Rectal smooth muscle tissue (tissue), 1 donor: ENCODE data around the gene KSR2.
"Not testable (repeated sequence)": the region's sequence is repeated elsewhere in the genome, so short reads cannot be mapped to it uniquely, and the experiment has no call there.

Experiments used
- H3K27ac ChIP-seq: one replicate; pipeline ENCODE4 v1.7.0; 2013; ENCODE audit warnings: low read depth, low read length, inconsistent platforms
- H3K27me3 ChIP-seq: one replicate; pipeline ENCODE4 v1.7.0; 2013; ENCODE audit warnings: low read length; ENCODE audit not compliant: control insufficient read depth, insufficient read depth
- H3K36me3 ChIP-seq: one replicate; pipeline ENCODE4 v1.7.0; 2013; ENCODE audit warnings: low read length; ENCODE audit not compliant: control insufficient read depth, insufficient read depth
- H3K4me1 ChIP-seq: one replicate; pipeline ENCODE4 v1.7.0; 2013; ENCODE audit warnings: low read length; ENCODE audit not compliant: control insufficient read depth, insufficient read depth
- H3K4me3 ChIP-seq: one replicate; pipeline ENCODE4 v1.7.0; 2013; ENCODE audit warnings: low read length
- H3K9ac ChIP-seq: one replicate; pipeline ENCODE4 v1.7.0; 2013; ENCODE audit warnings: low read length

KSR2 gene

DNA sequence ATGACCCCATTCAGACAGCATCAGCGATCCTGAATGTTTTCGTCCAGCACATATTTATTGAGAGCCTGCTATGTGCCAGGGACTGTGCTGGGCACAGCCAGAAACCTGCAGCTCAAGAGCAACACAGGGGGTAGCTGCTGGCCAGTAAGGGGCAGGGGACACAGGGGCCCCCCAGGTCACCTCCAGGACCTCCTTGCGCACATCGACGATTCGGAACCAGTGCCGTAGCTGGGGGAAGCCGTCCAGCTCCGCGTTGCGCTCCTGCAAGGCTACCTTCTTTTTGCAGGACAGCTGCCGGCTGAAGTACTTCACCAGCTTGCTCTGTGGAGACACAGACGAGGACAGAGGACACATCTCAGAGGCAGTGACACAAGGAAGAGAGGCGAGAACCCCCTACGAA, 108.7 kb downstream of the KSR2 start:
- Histone ChIP-seq H3K27ac (no peak overlapping the region), H3K27me3 (no peaks in the 10 kb centered on the region), H3K4me1 (no peaks in the 10 kb centered on the region), H3K9ac (no peak overlapping the region), H3K36me3 (no peaks in the 10 kb centered on the region), H3K4me3 (no peak overlapping the region)

DNA sequence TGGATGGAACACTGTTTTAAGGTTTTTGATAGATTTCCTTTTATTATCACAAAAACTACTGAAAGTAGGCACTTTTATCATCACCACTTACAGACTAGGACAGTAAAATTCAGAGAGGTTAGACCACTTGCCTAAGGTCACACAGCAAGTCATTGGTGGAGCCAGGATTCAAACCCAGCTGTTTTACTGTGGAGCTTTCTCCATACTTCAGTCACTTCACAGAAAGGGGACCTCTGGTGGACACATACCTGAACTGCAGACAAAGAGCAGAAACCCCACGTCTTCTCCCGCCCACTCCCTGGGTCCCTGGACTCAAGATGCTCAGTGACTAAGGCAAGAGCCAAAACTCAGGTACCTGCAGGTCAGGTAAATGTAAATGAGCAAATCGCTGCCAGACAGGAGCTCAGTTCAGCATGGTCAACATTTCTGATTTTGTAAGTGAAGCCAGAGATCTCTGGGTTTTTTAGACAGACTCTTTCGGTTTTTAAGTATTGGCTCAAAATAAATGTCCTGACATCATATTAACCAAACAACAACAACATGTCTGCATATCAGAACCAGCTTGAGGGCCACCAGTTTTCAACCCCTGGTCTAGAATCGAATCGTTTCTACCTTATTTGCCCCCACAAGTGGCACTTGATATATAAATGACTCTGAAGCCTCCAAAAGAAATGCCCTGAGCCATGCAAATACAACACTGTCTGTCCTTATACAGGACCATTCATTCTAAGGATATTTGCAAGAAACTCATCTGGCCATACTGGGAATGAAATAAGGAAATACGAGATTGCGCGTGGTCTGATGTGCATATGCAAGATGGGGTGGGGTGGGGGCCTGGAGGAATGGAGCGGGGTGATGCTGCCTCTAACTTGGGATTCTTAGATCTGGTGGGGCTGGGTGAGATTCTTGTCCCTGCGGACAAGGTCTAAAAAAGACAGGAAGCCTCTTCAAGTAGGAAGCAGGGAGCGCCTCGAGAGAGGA, 110.9 kb downstream of the KSR2 start:
- no peak overlapping the region for H3K4me3 ChIP-seq
- H3K9ac ChIP-seq = no peak overlapping the region
- H3K36me3 ChIP-seq = no peaks in the 10 kb centered on the region
- no peaks in the 10 kb centered on the region for H3K4me1 ChIP-seq
- no peaks in the 10 kb centered on the region for H3K27me3 ChIP-seq
- H3K27ac ChIP-seq = no peak overlapping the region

DNA sequence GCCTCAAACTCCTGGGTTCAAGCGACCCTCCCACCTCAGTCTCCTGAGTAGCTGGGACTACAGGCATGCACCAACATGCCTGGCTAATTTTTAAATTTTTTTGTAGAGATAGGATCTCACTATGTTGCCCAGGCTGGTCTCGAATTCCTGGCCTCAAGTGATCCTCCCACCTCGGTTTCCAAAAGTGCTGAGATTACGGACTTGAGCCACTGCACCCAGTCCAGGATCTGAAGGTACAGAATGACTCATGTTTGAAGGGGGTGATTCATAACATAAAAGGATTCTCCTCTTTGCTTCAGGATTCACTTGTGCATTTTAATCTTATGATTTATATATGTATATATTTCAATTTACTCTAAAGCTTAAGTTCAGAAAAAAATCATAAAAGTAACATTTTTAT, 111.7 kb downstream of the KSR2 start:
- not testable (repeated sequence) for H3K27ac ChIP-seq, H3K36me3 ChIP-seq, H3K9ac ChIP-seq

DNA sequence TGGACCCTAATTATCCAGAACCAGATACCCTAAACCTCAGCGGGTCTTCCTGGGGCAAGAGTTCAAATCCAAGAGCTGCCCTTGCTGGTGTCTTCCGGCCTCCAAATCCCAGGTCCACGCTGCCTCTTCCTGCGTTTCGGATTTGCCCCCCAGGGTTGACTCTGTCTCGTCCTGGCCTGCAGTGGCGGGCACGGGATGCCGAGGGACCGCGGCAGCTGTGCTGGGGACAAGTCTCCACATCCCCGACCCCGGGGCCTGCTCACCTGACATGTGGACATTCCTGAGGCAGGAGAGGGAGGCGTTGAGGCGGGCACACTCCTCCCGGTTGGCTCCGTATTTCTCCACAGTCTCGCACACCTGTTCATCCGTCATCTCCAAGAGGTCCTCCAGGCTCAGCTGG, 113.6 kb downstream of the KSR2 start:
- Histone ChIP-seq H3K27me3 (peaks cover 2% of the 10 kb centered on the region), H3K9ac (no peak overlapping the region)

More for the DNA sequence above, 111.7 kb downstream of the KSR2 start:
- not testable (repeated sequence) for H3K27me3 ChIP-seq, H3K4me3 ChIP-seq, H3K4me1 ChIP-seq

DNA sequence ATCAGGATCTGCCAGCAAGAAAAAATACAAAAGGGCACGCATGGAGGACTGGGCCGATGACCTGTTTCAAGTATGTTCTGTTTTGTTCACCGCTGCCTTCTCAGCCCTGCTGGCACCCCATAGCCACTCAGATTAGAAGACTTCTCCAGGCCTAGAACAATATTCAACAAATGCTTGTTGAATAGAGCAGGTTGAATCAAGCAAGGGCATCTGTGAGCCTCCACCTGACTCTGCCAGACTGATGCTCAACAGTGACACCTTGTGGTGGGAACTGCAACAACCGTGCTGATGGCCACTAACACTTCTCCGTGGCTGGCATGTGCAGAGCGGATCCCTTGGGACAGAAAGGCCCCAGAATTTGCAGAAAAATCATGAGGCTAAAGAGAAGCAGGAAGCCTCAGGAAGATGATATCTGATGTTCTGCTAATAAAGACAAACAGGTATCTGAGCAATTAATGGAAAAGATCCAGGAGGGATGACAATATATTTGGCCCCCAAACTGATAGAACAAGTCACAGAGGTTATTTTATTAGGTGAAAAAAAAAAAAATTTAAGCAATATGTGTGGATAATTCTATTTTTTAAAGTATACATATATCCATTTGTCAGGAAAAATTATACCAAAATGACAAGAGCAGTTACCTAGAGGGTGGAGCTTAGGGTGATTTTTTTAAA, 114.3 kb downstream of the KSR2 start:
- no peak overlapping the region for H3K4me3 ChIP-seq
- no peaks in the 10 kb centered on the region for H3K36me3 ChIP-seq
- no peaks in the 10 kb centered on the region for H3K4me1 ChIP-seq
- peaks cover 2% of the 10 kb centered on the region for H3K27me3 ChIP-seq
- H3K9ac ChIP-seq = no peak overlapping the region
- no peak overlapping the region for H3K27ac ChIP-seq

More for the DNA sequence above, 113.6 kb downstream of the KSR2 start:
- H3K27ac ChIP-seq = no peak overlapping the region
- no peaks in the 10 kb centered on the region for H3K36me3 ChIP-seq
- no peaks in the 10 kb centered on the region for H3K4me1 ChIP-seq
- no peak overlapping the region for H3K4me3 ChIP-seq

DNA sequence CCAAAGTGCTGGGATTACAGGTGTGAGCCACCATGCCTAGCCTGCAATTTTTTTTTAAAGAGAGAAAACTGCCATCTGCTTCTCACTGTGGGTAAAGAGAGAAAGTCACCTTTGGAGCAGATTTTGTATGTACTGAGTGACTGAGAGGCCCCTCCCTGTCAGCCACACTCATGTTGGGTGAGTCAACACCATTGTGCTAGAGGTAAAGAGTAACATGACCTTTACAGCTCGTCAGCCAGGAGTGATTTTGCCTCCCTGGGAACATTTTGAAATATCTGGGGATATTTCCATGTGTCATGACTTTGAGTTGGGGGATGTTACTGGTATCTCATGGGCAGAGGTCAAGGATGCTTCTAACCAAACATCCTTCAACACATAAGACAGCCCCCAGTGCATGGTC, 115.2 kb downstream of the KSR2 start:
- H3K4me1 ChIP-seq = no peaks in the 10 kb centered on the region
- no peak overlapping the region for H3K27ac ChIP-seq
- H3K9ac ChIP-seq = no peak overlapping the region
- no peaks in the 10 kb centered on the region for H3K36me3 ChIP-seq
- H3K4me3 ChIP-seq = no peak overlapping the region
- peaks cover 2% of the 10 kb centered on the region for H3K27me3 ChIP-seq

DNA sequence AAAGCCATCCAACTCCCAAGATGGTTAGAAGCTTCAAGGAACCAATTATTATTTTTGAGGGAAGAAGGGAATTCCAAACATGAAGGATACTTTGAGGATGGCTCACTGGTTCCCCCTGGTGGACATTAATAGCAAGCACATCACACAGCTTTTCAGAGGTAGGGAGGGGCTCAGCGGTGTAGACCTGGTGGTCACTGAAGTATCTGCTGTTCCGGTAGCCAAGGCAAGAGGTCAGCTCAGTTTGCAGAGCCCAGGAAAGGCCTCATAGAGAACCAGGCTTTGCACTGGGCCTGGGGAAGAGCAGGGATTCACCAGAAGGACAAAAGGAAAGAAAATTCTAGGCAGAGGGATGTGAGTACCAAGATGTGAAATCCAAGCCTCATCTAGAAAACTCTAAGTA, 118.7 kb downstream of the KSR2 start:
- Histone ChIP-seq H3K4me1 (no peaks in the 10 kb centered on the region), H3K27ac (no peak overlapping the region), H3K27me3 (peaks cover 2% of the 10 kb centered on the region), H3K36me3 (no peaks in the 10 kb centered on the region), H3K9ac (no peak overlapping the region), H3K4me3 (no peak overlapping the region)

DNA sequence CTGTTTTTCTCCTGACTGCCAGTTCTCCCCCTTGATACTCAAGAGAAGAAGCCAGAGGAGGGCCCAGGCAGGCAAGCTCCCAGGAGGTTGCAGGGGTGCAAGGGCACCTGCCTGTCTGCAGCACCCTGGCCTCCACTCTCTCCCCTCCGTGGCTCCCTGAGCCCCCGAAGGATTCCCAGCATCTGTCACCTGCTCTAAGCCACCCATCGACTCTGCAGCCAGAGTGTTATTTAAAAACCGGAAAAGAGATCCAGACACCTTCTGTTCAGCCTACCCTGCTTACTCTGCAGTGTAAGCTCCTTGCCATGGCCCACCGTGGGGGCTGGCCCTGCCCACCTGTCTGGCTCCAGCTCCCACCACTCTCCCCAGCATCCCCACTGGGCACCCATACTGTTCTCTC, 121.4 kb downstream of the KSR2 start:
- Histone ChIP-seq H3K27me3 (peaks cover 2% of the 10 kb centered on the region), H3K27ac (no peak overlapping the region), H3K36me3 (no peaks in the 10 kb centered on the region), H3K9ac (no peak overlapping the region), H3K4me1 (no peaks in the 10 kb centered on the region), H3K4me3 (no peak overlapping the region)

DNA sequence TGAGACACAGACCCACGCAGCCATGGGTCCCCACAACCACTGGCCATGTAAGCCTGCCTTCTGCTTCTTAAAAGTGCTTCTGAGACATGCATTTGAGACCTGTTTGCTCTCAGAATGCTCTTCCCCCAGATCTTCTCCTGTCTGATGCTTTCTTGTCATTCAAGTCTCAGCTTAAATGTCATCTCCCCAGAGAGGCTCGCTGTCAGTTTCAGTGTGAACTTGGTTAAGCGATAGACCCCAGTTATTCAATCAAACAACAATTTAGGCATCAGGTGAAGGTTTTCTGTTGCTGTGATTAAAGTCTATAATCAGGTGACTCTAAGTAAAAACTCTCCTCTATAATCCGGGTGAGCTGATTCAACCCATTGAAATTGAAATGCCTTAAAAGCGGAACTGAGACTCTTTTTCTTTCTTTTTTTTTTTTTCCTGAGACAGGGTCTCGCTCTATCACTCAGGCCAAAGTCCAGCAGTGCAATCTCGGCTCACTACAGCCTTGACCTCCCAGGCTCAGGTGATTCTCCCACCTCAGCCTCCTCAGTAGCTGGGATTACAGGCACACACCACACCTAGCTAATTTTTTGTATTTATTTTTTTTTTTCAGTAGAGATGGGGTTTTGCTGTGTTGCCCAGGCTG, 123.4 kb downstream of the KSR2 start:
- no peaks in the 10 kb centered on the region for H3K27me3 ChIP-seq
- no peak overlapping the region for H3K9ac ChIP-seq
- H3K36me3 ChIP-seq = no peaks in the 10 kb centered on the region
- H3K4me1 ChIP-seq = no peaks in the 10 kb centered on the region
- H3K27ac ChIP-seq = no peak overlapping the region
- H3K4me3 ChIP-seq = no peak overlapping the region

DNA sequence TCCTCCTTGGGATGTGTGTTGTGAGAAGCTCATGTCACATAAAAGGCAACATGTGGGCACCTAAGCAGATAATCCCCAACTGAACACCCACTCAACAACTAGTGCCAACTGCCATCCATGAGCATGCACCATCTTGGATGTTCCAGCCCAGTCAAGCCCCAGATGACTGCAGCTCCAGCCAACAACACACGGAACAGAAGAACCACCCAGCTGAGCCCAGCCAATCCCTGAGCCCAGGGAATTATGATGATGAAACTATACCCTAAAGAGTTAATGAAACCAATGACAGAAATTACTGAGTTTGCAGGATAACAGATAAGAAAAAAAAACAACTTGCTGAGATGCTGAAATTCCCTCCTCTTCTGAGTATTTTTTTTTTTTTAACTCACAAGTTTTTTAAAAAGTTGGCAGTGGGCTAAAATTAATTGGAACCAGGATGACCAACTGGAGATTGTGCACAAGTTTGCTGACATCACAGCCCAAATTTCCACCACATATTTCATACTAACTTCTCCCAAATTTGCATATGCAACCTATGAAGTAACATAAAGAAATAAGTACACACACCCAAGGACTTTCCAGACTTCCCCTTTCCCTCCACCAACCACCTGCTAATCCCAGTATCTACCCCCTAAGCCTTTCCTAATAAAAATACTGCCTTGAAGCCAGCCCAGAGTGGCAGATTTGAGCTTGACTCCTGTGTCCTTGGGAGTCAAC, 124.5 kb downstream of the KSR2 start:
- H3K27me3 ChIP-seq = no peaks in the 10 kb centered on the region

DNA sequence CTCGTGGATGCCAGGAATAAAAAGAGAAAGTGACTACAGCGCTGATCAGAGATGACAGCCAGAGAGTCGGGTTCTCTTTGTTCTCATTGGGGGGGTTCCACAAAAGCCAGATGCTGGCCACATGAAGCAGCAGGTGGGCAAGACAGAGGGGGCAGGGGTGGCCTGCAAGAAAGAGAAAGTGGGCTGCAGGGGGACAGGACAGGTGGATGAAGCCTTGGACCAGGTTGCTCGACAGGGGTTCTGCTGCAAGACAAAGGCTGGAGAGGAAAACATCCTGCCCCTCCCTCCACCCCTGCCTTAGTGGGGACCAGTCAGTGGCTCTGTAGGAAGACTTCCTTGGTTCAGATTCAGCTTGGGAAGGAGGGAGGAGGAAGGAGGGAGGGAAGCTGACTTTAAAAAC, 126.2 kb downstream of the KSR2 start:
- Histone ChIP-seq H3K36me3 (no peaks in the 10 kb centered on the region), H3K4me1 (no peaks in the 10 kb centered on the region), H3K27ac (no peak overlapping the region), H3K27me3 (no peaks in the 10 kb centered on the region), H3K9ac (no peak overlapping the region), H3K4me3 (no peak overlapping the region)

More for the DNA sequence above, 124.5 kb downstream of the KSR2 start:
- no peaks in the 10 kb centered on the region for H3K4me1 ChIP-seq
- no peak overlapping the region for H3K9ac ChIP-seq
- no peak overlapping the region for H3K27ac ChIP-seq
- no peak overlapping the region for H3K4me3 ChIP-seq
- no peaks in the 10 kb centered on the region for H3K36me3 ChIP-seq

DNA sequence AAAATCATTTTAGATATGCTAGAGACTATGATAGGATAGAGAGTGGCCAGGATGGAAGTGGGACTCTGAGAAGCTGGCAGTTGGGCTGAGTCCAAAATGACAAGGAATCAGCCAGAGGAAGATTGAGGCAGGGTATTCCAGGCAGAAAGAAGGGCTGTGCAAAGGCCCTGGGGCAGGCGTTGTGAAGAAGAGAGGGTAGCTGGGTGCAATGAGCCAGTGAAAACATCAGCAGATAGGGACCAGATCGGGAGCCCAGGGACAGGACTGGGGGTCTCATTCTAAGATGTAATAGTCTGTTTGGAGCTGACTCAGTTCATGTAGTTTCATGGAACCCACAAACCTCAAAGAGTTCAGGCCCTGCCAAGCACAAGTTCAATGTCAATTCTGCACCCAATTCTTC, 126.6 kb downstream of the KSR2 start:
- no peak overlapping the region for H3K27ac ChIP-seq
- H3K4me3 ChIP-seq = no peak overlapping the region
- H3K9ac ChIP-seq = no peak overlapping the region
- H3K36me3 ChIP-seq = no peaks in the 10 kb centered on the region
- H3K4me1 ChIP-seq = no peaks in the 10 kb centered on the region
- no peaks in the 10 kb centered on the region for H3K27me3 ChIP-seq
